GM12801 (cell line): ENCODE results near the gene CHMP2A.

Experiments
- CTCF ChIP-seq: IDR thresholded peaks from one replicate; pipeline ENCODE4 v1.5.1; 2011; ENCODE audit warnings: control low read depth; ENCODE audit not compliant: insufficient read length; ENCODE audit errors: extremely low read depth

The CHMP2A gene

GRCh38 chr19:58521651-58522050, 33.3 kb downstream of the CHMP2A start:
- no peak for TF ChIP-seq CTCF

- no peak for TF ChIP-seq CTCF
Observed at GRCh38 chr19:58520257-58520599, 34.7 kb downstream of the CHMP2A start.

GRCh38 chr19:58519355-58520256, 35.3 kb downstream of the CHMP2A start, which contains the start of gene ZBTB45:
ZBTB45 (minus strand) TSS chr19:58519810; CDS start chr19:58517673, 2,137 bp downstream.
- no peak for TF ChIP-seq CTCF

GRCh38 chr19:58519087-58519354, 35.9 kb downstream of the CHMP2A start:
- no peak for TF ChIP-seq CTCF

GRCh38 chr19:58518256-58519086, 36.4 kb downstream of the CHMP2A start:
- no peak for TF ChIP-seq CTCF

DNA sequence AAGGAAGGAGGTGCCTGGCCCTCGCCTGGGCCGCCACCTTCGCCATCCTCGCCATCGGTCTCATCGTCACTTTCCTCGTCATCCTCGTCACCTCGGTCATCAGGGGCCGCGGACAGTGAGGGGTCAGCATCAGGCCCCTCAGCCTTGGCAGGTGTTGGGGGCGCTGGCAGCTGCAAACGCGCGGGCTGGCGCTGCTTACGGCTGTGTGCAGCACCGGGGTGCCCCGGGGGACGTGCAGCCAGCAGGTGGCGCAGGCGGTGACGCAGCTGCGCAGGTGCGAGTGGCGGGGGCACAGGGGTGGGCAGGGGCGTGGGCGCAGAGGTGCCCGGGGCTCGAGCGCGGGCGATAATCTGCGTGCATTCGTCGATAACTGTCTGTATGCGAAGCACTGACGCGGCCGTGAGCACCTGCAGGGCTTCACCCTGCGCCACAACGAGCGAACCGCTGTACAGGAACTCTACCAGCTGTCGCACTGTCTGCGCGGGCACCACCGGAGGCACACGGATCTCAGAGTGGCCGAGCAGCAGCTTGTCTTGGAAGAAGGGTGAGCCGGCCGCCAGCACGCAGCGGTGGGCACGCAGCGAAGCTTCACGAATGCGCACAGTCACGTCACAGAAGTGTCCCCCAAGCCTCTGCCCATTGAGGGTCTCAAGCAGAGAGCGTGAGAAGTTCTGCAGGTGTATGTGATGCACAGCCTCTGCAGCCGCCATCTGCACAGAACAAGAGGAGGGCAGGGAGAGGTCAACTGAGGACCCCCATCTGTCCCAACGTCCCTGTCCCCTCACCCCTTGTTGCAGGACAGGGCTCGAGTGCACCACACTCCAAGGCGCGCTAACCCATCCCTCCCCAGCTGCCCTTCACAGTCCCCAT, 37.7 kb downstream of the CHMP2A start:
- TF ChIP-seq CTCF, result no peak
